Prostate gland (tissue), 2 donors: Measurements from ENCODE around the gene FBXO34.

Experiments
- POLR2A ChIP-seq: fragments of 450-650 bp; IDR thresholded peaks from one replicate; pipeline ENCODE4 v1.6.1; 2016; ENCODE audit warnings: antibody characterized with exemption, mild to moderate bottlenecking
- TF ChIP-seq, protein P1 (sequence below), 4 experiments: fragments of 200-600 bp in 2 of 4; fragments of 450-650 bp in 2 of 4; sonication (generic) in 2 of 4; IDR thresholded peaks; 1 replicate in 3 of 4; 2 replicates in 1 of 4; pipeline ENCODE4 v1.5.1; 2016 to 2019; ENCODE audit warnings: antibody characterized with exemption in 4 of 4, mild to moderate bottlenecking in 2 of 4, moderate library complexity in 2 of 4

DNA sequence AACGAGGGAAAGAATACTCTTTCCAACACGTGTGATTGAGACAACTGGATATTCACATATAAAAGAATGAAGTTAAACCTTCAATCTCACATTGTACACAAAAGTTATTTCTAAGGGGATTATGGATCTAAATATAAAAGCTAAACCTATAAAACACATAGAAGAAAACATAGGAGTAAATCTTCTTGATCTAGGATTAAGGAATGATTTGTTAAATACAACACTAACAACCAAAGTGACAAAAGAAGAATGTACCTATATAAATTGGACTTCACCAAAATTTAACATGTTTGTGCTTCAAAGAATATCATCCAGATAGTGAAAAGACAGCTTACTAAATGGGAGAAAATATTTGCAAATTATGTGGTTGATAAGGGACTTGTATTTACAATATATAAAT, 43.0 kb upstream of the FBXO34 start:
- TF ChIP-seq, protein P1, sequence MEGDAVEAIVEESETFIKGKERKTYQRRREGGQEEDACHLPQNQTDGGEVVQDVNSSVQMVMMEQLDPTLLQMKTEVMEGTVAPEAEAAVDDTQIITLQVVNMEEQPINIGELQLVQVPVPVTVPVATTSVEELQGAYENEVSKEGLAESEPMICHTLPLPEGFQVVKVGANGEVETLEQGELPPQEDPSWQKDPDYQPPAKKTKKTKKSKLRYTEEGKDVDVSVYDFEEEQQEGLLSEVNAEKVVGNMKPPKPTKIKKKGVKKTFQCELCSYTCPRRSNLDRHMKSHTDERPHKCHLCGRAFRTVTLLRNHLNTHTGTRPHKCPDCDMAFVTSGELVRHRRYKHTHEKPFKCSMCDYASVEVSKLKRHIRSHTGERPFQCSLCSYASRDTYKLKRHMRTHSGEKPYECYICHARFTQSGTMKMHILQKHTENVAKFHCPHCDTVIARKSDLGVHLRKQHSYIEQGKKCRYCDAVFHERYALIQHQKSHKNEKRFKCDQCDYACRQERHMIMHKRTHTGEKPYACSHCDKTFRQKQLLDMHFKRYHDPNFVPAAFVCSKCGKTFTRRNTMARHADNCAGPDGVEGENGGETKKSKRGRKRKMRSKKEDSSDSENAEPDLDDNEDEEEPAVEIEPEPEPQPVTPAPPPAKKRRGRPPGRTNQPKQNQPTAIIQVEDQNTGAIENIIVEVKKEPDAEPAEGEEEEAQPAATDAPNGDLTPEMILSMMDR (IDR thresholded peaks at IDR 0.05) = no peak
- TF ChIP-seq POLR2A = no peak
